Activated T-helper 2 cell treated with anti-CD3 and anti-CD28 coated beads, Interferon-gamma antibody, Interleukin-2, Interleukin-4, amounts not matched to agents 10 μg/mL and 5 μg/mL and 100 μg/mL, durations not matched to agents 14 hours and 24 hours and 36 hours (primary cell): ENCODE data around the gene RHBDL1. TPM values are rescaled to one million over a fixed set of nuclear protein-coding genes. Genes with fewer than 3 reads are reported as not detected.
A peak's percentile ranks its signal among the peaks of the same experiment; 100 is the strongest.

Experiments used
- DNase-seq: peaks from one replicate; pipeline ENCODE4 v3.0.0; 2021; ENCODE audit warnings: low spot score
- H3K27ac Mint-ChIP-seq: one replicate; pipeline ENCODE4 v1.8.0; 2021; ENCODE audit warnings: mixed read lengths
- H3K27me3 Mint-ChIP-seq: one replicate; pipeline ENCODE4 v1.8.0; 2021; ENCODE audit warnings: low read depth, mixed read lengths
- H3K36me3 Mint-ChIP-seq: one replicate; pipeline ENCODE4 v1.8.0; 2021; ENCODE audit warnings: low read depth, mixed read lengths
- H3K4me1 Mint-ChIP-seq: one replicate; pipeline ENCODE4 v1.8.0; 2021; ENCODE audit warnings: low read depth, mixed read lengths
- H3K4me3 Mint-ChIP-seq: one replicate; pipeline ENCODE4 v1.8.0; 2021; ENCODE audit warnings: low read depth, mild to moderate bottlenecking, moderate library complexity, mixed read lengths
- H3K9me3 Mint-ChIP-seq: one replicate; pipeline ENCODE4 v1.8.0; 2021; ENCODE audit warnings: mixed read lengths
- intact Hi-C: fragments of 100-400 bp; cut with micrococcal nuclease; formaldehyde crosslinking; loops from one replicate; pipeline ENCODE4 v1.15.1; 2023
- total RNA-seq: library from RNA; stranded (reverse); gene quantifications from 2 replicates; pipeline ENCODE4 v1.2.3, GENCODE V29; 2022

RHBDL1 gene
- total RNA-seq, 1 donor from 2014 or later: 1.4 TPM

- Mint-ChIP-seq H3K27me3 (no peaks in the 10 kb centered on the region), H3K4me1 (peaks cover 5% of the 10 kb centered on the region), H3K36me3 (peaks cover 8% of the 10 kb centered on the region), H3K4me3 (no peak overlapping the region), H3K9me3 (no peaks in the 10 kb centered on the region), H3K27ac (no peak overlapping the region)
- intact Hi-C loops: no loop called here
- no peak for DNase-seq
Observed at GRCh38 chr16:632486-633335, 42.8 kb upstream of the RHBDL1 start.

GRCh38 chr16:633336-634050 is 42.0 kb upstream of the RHBDL1 start:
- intact Hi-C loops: no loop called here
- Mint-ChIP-seq H3K9me3 (no peaks in the 10 kb centered on the region), H3K4me1 (peaks cover 5% of the 10 kb centered on the region), H3K27ac (no peak overlapping the region), H3K36me3 (peaks cover 8% of the 10 kb centered on the region), H3K27me3 (no peaks in the 10 kb centered on the region), H3K4me3 (peak overlapping the region; percentile 74)
- DNase-seq: no peak

GRCh38 chr16:634051-634670 is 41.3 kb upstream of the RHBDL1 start:
- H3K4me1 Mint-ChIP-seq: peaks cover 5% of the 10 kb centered on the region
- no peaks in the 10 kb centered on the region for H3K9me3 Mint-ChIP-seq
- peak overlapping the region; percentile 74 for H3K4me3 Mint-ChIP-seq
- no peaks in the 10 kb centered on the region for H3K27me3 Mint-ChIP-seq
- intact Hi-C loops: no loop called here
- no peak overlapping the region for H3K27ac Mint-ChIP-seq
- no peak for DNase-seq
- H3K36me3 Mint-ChIP-seq: peaks cover 8% of the 10 kb centered on the region

- H3K27ac Mint-ChIP-seq: peak overlapping the region; percentile 64
- DNase-seq: no peak
- intact Hi-C loops: loop anchor here (5.0 kb wide), 2 partner anchors 47 to 108 kb away; partner anchors contain the start of genes CAPN15, JMJD8 and STUB1
- H3K27me3 Mint-ChIP-seq: no peaks in the 10 kb centered on the region
- peaks cover 8% of the 10 kb centered on the region for H3K36me3 Mint-ChIP-seq
- no peaks in the 10 kb centered on the region for H3K9me3 Mint-ChIP-seq
- peak overlapping the region; percentile 74 for H3K4me3 Mint-ChIP-seq
- peaks cover 5% of the 10 kb centered on the region for H3K4me1 Mint-ChIP-seq
Observed at GRCh38 chr16:634996-635395, 40.5 kb upstream of the RHBDL1 start.

GRCh38 chr16:635573-636205 is 39.8 kb upstream of the RHBDL1 start:
- H3K27me3 Mint-ChIP-seq: no peaks in the 10 kb centered on the region
- H3K36me3 Mint-ChIP-seq: peaks cover 8% of the 10 kb centered on the region
- intact Hi-C loops: loop anchor here (1.0 to 5.0 kb wide), 3 partner anchors 46 to 108 kb away; partner anchors contain the start of genes CAPN15, JMJD8 and STUB1
- DNase-seq: no peak
- peak overlapping the region; percentile 90 for H3K4me3 Mint-ChIP-seq
- no peak overlapping the region for H3K27ac Mint-ChIP-seq
- no peaks in the 10 kb centered on the region for H3K9me3 Mint-ChIP-seq
- peaks cover 8% of the 10 kb centered on the region for H3K4me1 Mint-ChIP-seq

- no peaks in the 10 kb centered on the region for H3K27me3 Mint-ChIP-seq
- DNase-seq: peak; percentile 91
- H3K36me3 Mint-ChIP-seq: peaks cover 8% of the 10 kb centered on the region
- H3K27ac Mint-ChIP-seq: peak within 1 kb of the TSS; percentile 89
- peak within 1 kb of the TSS; percentile 90 for H3K4me3 Mint-ChIP-seq
- peaks cover 8% of the 10 kb centered on the region for H3K4me1 Mint-ChIP-seq
- no peaks in the 10 kb centered on the region for H3K9me3 Mint-ChIP-seq
- intact Hi-C loops: loop anchor here (1.0 to 5.0 kb wide), 3 partner anchors 46 to 109 kb away; partner anchors contain the start of genes CAPN15, JMJD8 and STUB1
Observed at GRCh38 chr16:636206-637080, 39.0 kb upstream of the RHBDL1 start, which contains the start of gene METTL26. Gene METTL26, minus strand, starts transcription at chr16:636305. Its CDS starts 15 bp downstream, at chr16:636290.

GRCh38 chr16:637081-638018 is 38.1 kb upstream of the RHBDL1 start:
- H3K9me3 Mint-ChIP-seq: no peaks in the 10 kb centered on the region
- intact Hi-C loops: loop anchor here (5.0 kb wide), 2 partner anchors 45 to 110 kb away; partner anchors contain the start of genes CAPN15, JMJD8 and STUB1
- H3K4me1 Mint-ChIP-seq: peaks cover 8% of the 10 kb centered on the region
- H3K4me3 Mint-ChIP-seq: peak overlapping the region; percentile 90
- no peaks in the 10 kb centered on the region for H3K27me3 Mint-ChIP-seq
- no peak overlapping the region for H3K27ac Mint-ChIP-seq
- H3K36me3 Mint-ChIP-seq: peaks cover 8% of the 10 kb centered on the region
- peak; percentile 82 for DNase-seq

GRCh38 chr16:638034-638543 is 37.4 kb upstream of the RHBDL1 start:
- Mint-ChIP-seq H3K27ac (no peak overlapping the region), H3K9me3 (no peaks in the 10 kb centered on the region), H3K4me1 (peaks cover 8% of the 10 kb centered on the region), H3K4me3 (peak overlapping the region; percentile 21), H3K27me3 (no peaks in the 10 kb centered on the region), H3K36me3 (peaks cover 8% of the 10 kb centered on the region)
- intact Hi-C loops: loop anchor here (5.0 kb wide), 2 partner anchors 44 to 111 kb away; partner anchors contain the start of genes CAPN15, JMJD8 and STUB1
- DNase-seq: no peak

GRCh38 chr16:638836-639235 is 36.6 kb upstream of the RHBDL1 start:
- intact Hi-C loops: loop anchor here (5.0 kb wide), 2 partner anchors 43 to 112 kb away; partner anchors contain the start of genes CAPN15, JMJD8 and STUB1

GRCh38 chr16:640614-641013 is 34.9 kb upstream of the RHBDL1 start:
- H3K27ac Mint-ChIP-seq: no peak overlapping the region
- intact Hi-C loops: loop anchor here (1.0 to 10.0 kb wide), 2 partner anchors 9 to 974 kb away; partner anchors contain the start of genes CRAMP1, IFT140 and WDR90
- peaks cover 6% of the 10 kb centered on the region for H3K4me1 Mint-ChIP-seq
- peaks cover 15% of the 10 kb centered on the region for H3K36me3 Mint-ChIP-seq
- no peaks in the 10 kb centered on the region for H3K9me3 Mint-ChIP-seq
- peak overlapping the region; percentile 72 for H3K4me3 Mint-ChIP-seq
- no peak for DNase-seq
- H3K27me3 Mint-ChIP-seq: no peaks in the 10 kb centered on the region

More at GRCh38 chr16:638836-639235, 36.6 kb upstream of the RHBDL1 start:
- H3K4me1 Mint-ChIP-seq: peaks cover 8% of the 10 kb centered on the region
- H3K27ac Mint-ChIP-seq: no peak overlapping the region
- H3K36me3 Mint-ChIP-seq: peaks cover 12% of the 10 kb centered on the region
- H3K9me3 Mint-ChIP-seq: no peaks in the 10 kb centered on the region
- H3K27me3 Mint-ChIP-seq: no peaks in the 10 kb centered on the region
- DNase-seq: no peak
- H3K4me3 Mint-ChIP-seq: no peak overlapping the region
